ENCODE measurements around the gene DLG4. TPM values are rescaled to one million over a fixed set of nuclear protein-coding genes. Genes with fewer than 3 reads are reported as not detected.
A peak's percentile ranks its signal among the peaks of the same experiment; 100 is the strongest.

The DLG4 gene
- total RNA-seq, 2 experiments from 2014 or later: 10.2 to 11.0 TPM

DNA sequence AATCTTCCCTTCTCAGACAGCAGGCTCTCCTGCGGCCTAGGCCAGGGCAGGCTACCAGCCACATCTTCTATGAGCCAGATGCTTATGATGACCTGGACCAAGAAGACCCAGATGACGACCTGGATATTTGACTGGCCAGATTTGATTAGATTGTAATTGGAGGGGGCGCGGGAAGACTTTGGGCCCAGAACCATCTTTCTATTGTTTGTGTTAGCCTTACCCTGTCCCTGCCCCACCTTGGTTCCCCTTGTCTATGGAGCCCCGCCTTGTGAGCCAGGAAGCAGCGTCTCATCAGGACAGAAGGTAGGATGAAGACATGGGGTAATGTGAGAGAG lies 39.9 kb upstream of the DLG4 start:
- peak overlapping the region; percentile 15 for H3K27ac Mint-ChIP-seq
- Histone ChIP-seq H3K36me3 (ENCODE audit: insufficient read depth, low read length) (peaks cover 36% of the 10 kb centered on the region), H3K4me1 (ENCODE audit: insufficient read depth, low read length) (peaks cover 35% of the 10 kb centered on the region), H3K27ac (ENCODE audit: low read depth in 1 of 2, low read length in 2 of 2) (no peak overlapping the region), H3K9me3 (ENCODE audit: control insufficient read depth in 1 of 2, insufficient read depth in 1 of 2, low read length in 2 of 2) (peaks cover 0 to 7% of the 10 kb centered on the region in 2 experiments), H3K27me3 (ENCODE audit: control insufficient read depth in 1 of 2, insufficient read depth in 2 of 2, low read length in 2 of 2) (peaks cover 12 to 13% of the 10 kb centered on the region in 2 experiments), H3K4me3 (ENCODE audit: low read length) (no peak overlapping the region)
- ATAC-seq (ENCODE audit: poor library complexity): no peak
- H3K4me3 Mint-ChIP-seq: no peak overlapping the region
- TF ChIP-seq, protein P1, sequence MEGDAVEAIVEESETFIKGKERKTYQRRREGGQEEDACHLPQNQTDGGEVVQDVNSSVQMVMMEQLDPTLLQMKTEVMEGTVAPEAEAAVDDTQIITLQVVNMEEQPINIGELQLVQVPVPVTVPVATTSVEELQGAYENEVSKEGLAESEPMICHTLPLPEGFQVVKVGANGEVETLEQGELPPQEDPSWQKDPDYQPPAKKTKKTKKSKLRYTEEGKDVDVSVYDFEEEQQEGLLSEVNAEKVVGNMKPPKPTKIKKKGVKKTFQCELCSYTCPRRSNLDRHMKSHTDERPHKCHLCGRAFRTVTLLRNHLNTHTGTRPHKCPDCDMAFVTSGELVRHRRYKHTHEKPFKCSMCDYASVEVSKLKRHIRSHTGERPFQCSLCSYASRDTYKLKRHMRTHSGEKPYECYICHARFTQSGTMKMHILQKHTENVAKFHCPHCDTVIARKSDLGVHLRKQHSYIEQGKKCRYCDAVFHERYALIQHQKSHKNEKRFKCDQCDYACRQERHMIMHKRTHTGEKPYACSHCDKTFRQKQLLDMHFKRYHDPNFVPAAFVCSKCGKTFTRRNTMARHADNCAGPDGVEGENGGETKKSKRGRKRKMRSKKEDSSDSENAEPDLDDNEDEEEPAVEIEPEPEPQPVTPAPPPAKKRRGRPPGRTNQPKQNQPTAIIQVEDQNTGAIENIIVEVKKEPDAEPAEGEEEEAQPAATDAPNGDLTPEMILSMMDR (IDR thresholded peaks at IDR 0.05): no peak
- H3K27me3 Mint-ChIP-seq: peaks cover 10% of the 10 kb centered on the region
- ChIA-PET CTCF (no interaction called here), POLR2A (no interaction called here)
- intact Hi-C loops (cut with DNase I, micrococcal nuclease): no loop called here
- H3K4me1 Mint-ChIP-seq (ENCODE audit: low read depth): peaks cover 28% of the 10 kb centered on the region
- DNase-seq: no peak
- no peaks in the 10 kb centered on the region for H3K9me3 Mint-ChIP-seq
- peaks cover 40% of the 10 kb centered on the region for H3K36me3 Mint-ChIP-seq (ENCODE audit: low read depth)

DNA sequence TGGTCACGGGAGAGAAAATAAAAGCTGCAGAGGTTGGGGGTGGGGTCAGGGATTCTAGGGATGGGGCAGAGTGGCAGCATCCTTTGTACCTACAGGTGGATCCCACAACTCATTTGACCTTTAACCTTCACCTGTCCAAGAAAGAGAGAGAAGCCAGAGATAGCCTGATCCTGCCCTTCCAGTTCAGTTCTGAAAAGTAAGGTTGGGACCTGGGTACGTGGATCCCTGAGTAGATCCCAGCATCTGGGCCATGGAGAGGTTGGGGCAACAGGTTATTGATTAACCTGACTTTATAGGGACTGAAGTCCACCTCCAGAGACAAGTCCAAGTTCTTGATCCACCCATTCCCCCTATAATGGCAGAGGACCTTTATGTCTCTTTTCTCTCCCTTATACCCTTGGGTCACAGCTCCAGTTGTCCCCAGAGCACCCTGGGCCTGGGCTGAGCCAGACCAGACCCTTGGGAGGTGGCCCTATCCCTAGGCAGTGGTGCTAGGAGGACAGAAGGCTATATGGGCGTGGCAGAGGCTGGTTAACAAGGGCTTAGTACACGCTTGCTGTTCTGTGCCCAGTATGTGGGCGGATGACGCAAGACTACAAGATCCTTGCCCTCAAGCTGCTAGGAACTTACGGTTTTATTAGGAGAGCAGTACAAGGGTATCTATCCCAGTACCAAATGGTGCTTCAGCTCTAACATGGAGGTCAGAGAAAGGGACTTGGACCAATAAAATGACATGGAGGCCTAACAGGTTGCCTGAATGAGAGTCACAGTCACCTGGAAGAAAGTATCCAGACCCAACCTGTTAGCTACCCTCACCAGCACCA lies 39.3 kb upstream of the DLG4 start:
- peak in 1 of 14 experiments; percentile 24 for DNase-seq
- ATAC-seq (ENCODE audit: poor library complexity): no peak
- Mint-ChIP-seq H3K4me1 (ENCODE audit: low read depth) (peaks cover 25% of the 10 kb centered on the region), H3K9me3 (no peaks in the 10 kb centered on the region), H3K27ac (peak overlapping the region; percentile 15), H3K36me3 (ENCODE audit: low read depth) (peaks cover 45% of the 10 kb centered on the region), H3K4me3 (no peak overlapping the region), H3K27me3 (peaks cover 10% of the 10 kb centered on the region)
- intact Hi-C loops (cut with DNase I, micrococcal nuclease): no loop called here
- Histone ChIP-seq H3K27me3 (ENCODE audit: control insufficient read depth in 1 of 2, insufficient read depth in 2 of 2, low read length in 2 of 2) (peaks cover 12 to 13% of the 10 kb centered on the region in 2 experiments), H3K4me3 (ENCODE audit: low read length) (no peak overlapping the region), H3K36me3 (ENCODE audit: insufficient read depth, low read length) (peaks cover 37% of the 10 kb centered on the region), H3K9me3 (ENCODE audit: control insufficient read depth in 1 of 2, insufficient read depth in 1 of 2, low read length in 2 of 2) (peaks cover 0 to 7% of the 10 kb centered on the region in 2 experiments), H3K4me1 (ENCODE audit: insufficient read depth, low read length) (peaks cover 35% of the 10 kb centered on the region), H3K27ac (ENCODE audit: low read depth in 1 of 2, low read length in 2 of 2) (no peak overlapping the region)
- TF ChIP-seq, protein P1 (IDR thresholded peaks at IDR 0.05): no peak
- ChIA-PET CTCF (no interaction called here), POLR2A (no interaction called here)

DNA sequence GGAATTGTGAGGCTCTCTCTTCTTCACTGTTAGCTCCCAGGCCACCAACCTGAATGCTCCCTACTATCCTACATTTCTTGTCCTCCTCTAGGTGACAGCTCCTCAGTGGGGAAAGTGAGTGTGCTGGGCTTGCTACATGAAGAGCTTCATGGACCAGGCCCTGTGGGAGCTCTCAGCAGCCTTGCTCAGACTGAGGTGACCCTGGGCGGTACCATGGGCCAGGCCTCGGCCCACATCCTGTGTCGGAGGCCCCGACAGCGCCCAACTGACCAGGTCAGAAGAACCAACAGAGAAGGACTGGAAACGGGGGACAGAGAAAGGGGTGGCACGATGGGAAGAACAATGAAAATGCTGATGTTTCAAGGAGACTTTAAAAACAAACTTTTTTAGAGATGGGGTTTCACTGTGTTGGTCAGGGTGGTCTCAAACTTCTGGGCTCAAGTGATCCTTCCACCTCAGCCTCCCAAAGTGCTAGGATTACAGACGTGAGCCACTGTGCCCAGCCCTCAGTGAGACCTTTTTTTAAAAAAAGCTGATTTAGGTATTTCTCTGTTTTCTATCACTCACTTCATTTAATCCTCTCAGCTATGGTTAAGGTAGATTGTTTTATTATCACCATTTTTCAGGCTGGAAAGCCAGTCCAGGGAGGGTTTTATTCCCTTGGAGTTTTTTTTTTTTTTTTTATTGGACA lies 37.3 kb upstream of the DLG4 start:
- Mint-ChIP-seq H3K4me3 (no peak overlapping the region), H3K36me3 (ENCODE audit: low read depth) (peaks cover 66% of the 10 kb centered on the region), H3K9me3 (no peaks in the 10 kb centered on the region), H3K4me1 (ENCODE audit: low read depth) (peaks cover 24% of the 10 kb centered on the region), H3K27ac (peak overlapping the region; percentile 27), H3K27me3 (no peaks in the 10 kb centered on the region)
- Histone ChIP-seq H3K27me3 (ENCODE audit: control insufficient read depth in 1 of 2, insufficient read depth in 2 of 2, low read length in 2 of 2) (peaks cover 0 to 2% of the 10 kb centered on the region in 2 experiments), H3K36me3 (ENCODE audit: insufficient read depth, low read length) (peaks cover 37% of the 10 kb centered on the region), H3K4me3 (ENCODE audit: low read length) (no peak overlapping the region), H3K9me3 (ENCODE audit: control insufficient read depth in 1 of 2, insufficient read depth in 1 of 2, low read length in 2 of 2) (no peaks in the 10 kb centered on the region), H3K27ac (ENCODE audit: low read depth in 1 of 2, low read length in 2 of 2) (no peak overlapping the region), H3K4me1 (ENCODE audit: insufficient read depth, low read length) (peaks cover 25% of the 10 kb centered on the region)
- TF ChIP-seq, protein P1 (IDR thresholded peaks at IDR 0.05): no peak
- intact Hi-C loops (cut with DNase I, micrococcal nuclease): no loop called here
- ChIA-PET POLR2A (interaction anchor here (0.6 to 1.4 kb wide), 4 partner anchors 10 to 241 kb away, joined by 3 to 6 read pairs (median 4); partner anchors contain the start of genes GABARAP and PHF23), CTCF (interaction anchor here (0.7 to 1.0 kb wide), 2 partner anchors 39 to 503 kb away, joined by 3 read pairs; no protein-coding TSS in a partner anchor)
- ATAC-seq (ENCODE audit: poor library complexity) (no peak), DNase-seq (no peak)

Measured in CD4-positive, alpha-beta T cell (primary cell).